HepG2 (cell line): Measurements from ENCODE around the gene SPSB1. TPM values are rescaled to one million over a fixed set of nuclear protein-coding genes. Genes with fewer than 3 reads are reported as not detected.
"Not testable (repeated sequence)": the region's sequence is repeated elsewhere in the genome, so short reads cannot be mapped to it uniquely, and the experiment has no call there.

Source experiments
- ATAC-seq: fragments of 200-7000 bp; cut with Tn5 transposase; 3 replicates; pipeline ENCODE4 v1.9.1; 2020; ENCODE audit warnings: mild to moderate bottlenecking, moderate library complexity
- BruUV-seq: library from RNA; stranded (reverse); fragments of 400-500 nt; replicated peaks from 2 replicates; lab custom pipeline; 2021; lab: Mats Ljungman, UMichigan
- CTCF ChIA-PET: fragments of 300-600 bp; formaldehyde crosslinking; extraction: SDS; loops from one replicate; lab custom pipeline; 2021; ENCODE audit warnings: low total read pairs, inconsistent platforms, low intra/inter-chr PET ratio; lab: Yijun Ruan, JAX
- POLR2A ChIA-PET: fragments of 350-600 bp; sonication (Branson Sonifier 250); formaldehyde crosslinking; loops from one replicate; lab custom pipeline; 2020; ENCODE audit warnings: antibody characterized with exemption, inconsistent platforms; lab: Yijun Ruan, JAX
- DNase-seq: peaks from one replicate; pipeline ENCODE4 v3.0.0-alpha.2; 2015; ENCODE audit warnings: low spot score
- FAIRE-seq: peaks from 3 replicates; lab custom pipeline; 2011; peaks lifted over from hg19 to GRCh38; lab: Jason Lieb, UNC
- H2AFZ ChIP-seq: one replicate; pipeline ENCODE4 v1.6.1; 2011; ENCODE audit warnings: low read length, inconsistent platforms
- H3K27ac ChIP-seq: fragments of 300-600 bp; 3 replicates; pipeline ENCODE4 v1.8.0; 2011; ENCODE audit warnings: mixed run types, mild to moderate bottlenecking, mixed read lengths, low read length, inconsistent platforms; ENCODE audit not compliant: insufficient read depth; ENCODE audit errors: extremely low read length
- H3K27me3 ChIP-seq, 2 experiments: fragments of 200-600 bp in 1 of 2; 2 replicates in 1 of 2; 3 replicates in 1 of 2; pipeline versions ENCODE4 v1.6.0 to v1.8.0; 2011; ENCODE audit warnings: low read length in 2 of 2, mild to moderate bottlenecking in 2 of 2, moderate library complexity in 2 of 2, inconsistent platforms in 1 of 2; ENCODE audit not compliant: insufficient read depth in 2 of 2, control insufficient read depth in 1 of 2
- H3K36me3 ChIP-seq, 2 experiments: fragments of 200-600 bp in 1 of 2; replicated peaks in 1 of 2; 2 replicates in 1 of 2; 3 replicates in 1 of 2; pipeline versions ENCODE4 v1.5.1 to v1.8.0; 2011; ENCODE audit warnings: low read length in 2 of 2, inconsistent platforms in 1 of 2; ENCODE audit not compliant: insufficient read depth in 2 of 2, control insufficient read depth in 1 of 2
- H3K4me1 ChIP-seq: 2 replicates; pipeline ENCODE4 v1.5.1; 2012; ENCODE audit warnings: low read length, inconsistent platforms; ENCODE audit not compliant: insufficient read depth
- H3K4me2 ChIP-seq: 2 replicates; pipeline ENCODE4 v1.6.0; 2011; ENCODE audit warnings: low read depth, low read length, inconsistent platforms
- H3K4me3 ChIP-seq, 3 experiments: fragments of 200-600 bp in 1 of 3; sonication (generic), shearing (Covaris generic) in 1 of 3; replicated peaks in 1 of 3; 2 replicates each; pipeline ENCODE4 v1.5.1; 2011 to 2016; ENCODE audit warnings: low read length in 3 of 3, inconsistent platforms in 2 of 3, low read depth in 2 of 3, mild to moderate bottlenecking in 2 of 3, control low read depth in 1 of 3, mixed read lengths in 1 of 3; ENCODE audit not compliant: insufficient read depth in 1 of 3
- H3K79me2 ChIP-seq: one replicate; pipeline ENCODE4 v1.6.1; 2011; ENCODE audit warnings: low read length, inconsistent platforms; ENCODE audit not compliant: insufficient read depth
- H3K9ac ChIP-seq: 2 replicates; pipeline ENCODE4 v1.6.0; 2011; ENCODE audit warnings: mild to moderate bottlenecking, low read depth, low read length, inconsistent platforms; ENCODE audit not compliant: insufficient read depth
- H3K9me3 ChIP-seq: 2 replicates; pipeline ENCODE4 v1.5.1; 2012; ENCODE audit warnings: mild to moderate bottlenecking, low read length
- H4K20me1 ChIP-seq: 2 replicates; pipeline ENCODE4 v1.6.0; 2011; ENCODE audit warnings: inconsistent platforms, mild to moderate bottlenecking, low read length, moderate library complexity; ENCODE audit not compliant: insufficient read depth
- ZNF687 ChIP-seq: sonication (generic); formaldehyde crosslinking; IDR thresholded peaks from 2 replicates; pipeline ENCODE4 v1.5.1; 2020; ENCODE audit warnings: mild to moderate bottlenecking, missing genetic modification reagents, moderate library complexity
- WGBS: methylation state at CpG from one replicate; pipeline ENCODE4 v1.1.6; 2017; ENCODE audit warnings: low lambda C conversion rate; 5-methylcytosine and 5-hydroxymethylcytosine counted together
- in situ Hi-C: cut with HindIII; loops from 2 replicates; pipeline ENCODE4 v1.10.0; 2017; ENCODE audit warnings: low pct_unique_long_range_greater_than_20kb; ENCODE audit not compliant: extremely low pct_ligation_motif_present
- intact Hi-C: fragments of 100-400 bp; cut with micrococcal nuclease; formaldehyde crosslinking; loops from one replicate; pipeline ENCODE4 v1.10.0; 2022; ENCODE audit not compliant: unreplicated experiment
- polyA plus RNA-seq, 8 experiments: library from polyadenylated mRNA; depleted of rRNA in 3 of 8; stranded (reverse) in 7 of 8; unstranded in 1 of 8; fragments of >200 nt; fragmentation: Illumina TruSeq in 4 of 8; extraction: Trizol in 4 of 8; gene quantifications; 2 replicates each; pipeline versions ENCODE4 v1.2.1 to v1.2.3, GENCODE V29; 2011 to 2016; ENCODE audit warnings: low read depth in 4 of 8, missing spikeins in 1 of 8, mixed read lengths in 1 of 8; ENCODE audit not compliant: insufficient read depth in 1 of 8
- total RNA-seq, 5 experiments: library from RNA; depleted of rRNA; stranded (reverse); fragments of >200 nt; fragmentation: Illumina TruSeq; extraction: Trizol; gene quantifications; 2 replicates each; pipeline ENCODE4 v1.2.3, GENCODE V29; 2016; ENCODE audit warnings: low read depth in 1 of 5

SPSB1 gene
- total and polyA plus RNA-seq, 2 of the 13 experiments (the other 11 are each of a cell fraction or from before 2014, with no cell fraction given) = 5.0 to 8.0 TPM

DNA sequence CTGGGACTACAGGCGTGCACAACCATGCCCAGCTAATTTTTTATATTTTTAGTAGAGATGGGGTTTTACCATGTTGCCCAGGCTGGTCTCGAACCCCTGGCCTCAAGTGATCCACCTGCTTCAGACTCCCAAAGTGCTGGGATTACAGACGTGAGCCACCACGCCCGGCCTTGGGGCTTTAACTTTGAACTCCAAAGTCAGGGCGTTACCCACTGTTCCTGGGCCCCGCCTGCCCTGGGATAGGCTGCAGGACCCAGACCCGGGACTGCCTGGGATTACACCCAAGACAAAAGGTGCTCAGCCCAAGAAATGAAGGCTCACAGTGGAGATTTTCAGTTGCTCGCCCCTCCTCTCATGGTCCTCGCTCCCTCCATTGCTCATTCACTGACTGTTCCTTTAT lies 92.7 kb downstream of the SPSB1 start:
- FAIRE-seq, H3K79me2 ChIP-seq, DNase-seq, in situ Hi-C loops, H3K9ac ChIP-seq, ATAC-seq, H2AFZ ChIP-seq, CTCF ChIA-PET, BruUV-seq, H3K36me3 ChIP-seq, H3K9me3 ChIP-seq, intact Hi-C loops, H3K4me3 ChIP-seq, H4K20me1 ChIP-seq, H3K27ac ChIP-seq, H3K4me2 ChIP-seq: not testable (repeated sequence)
- POLR2A ChIA-PET = interaction anchor here (0.8 kb wide), 1 partner anchor 53 kb away, joined by 3 read pairs; no protein-coding TSS in a partner anchor
- peaks cover 39% of the 10 kb centered on the region for H3K4me1 ChIP-seq
- 53% methylated on average over 4 of the region's 10 CpGs for WGBS
- TF ChIP-seq ZNF687 (CRISPR knock-in tag) = peak; percentile 2; the same call in 1 of the 2 replicates
- peaks cover 2 to 44% of the 10 kb centered on the region in 2 experiments; a peak in 4 of 5 replicates for H3K27me3 ChIP-seq
